ENCODE results near the gene MRPS6. TPM values are rescaled to one million over a fixed set of nuclear protein-coding genes. Genes with fewer than 3 reads are reported as not detected.

The MRPS6 gene
- total RNA-seq, 2 donors from 2014 or later: 122 to 188 TPM

DNA sequence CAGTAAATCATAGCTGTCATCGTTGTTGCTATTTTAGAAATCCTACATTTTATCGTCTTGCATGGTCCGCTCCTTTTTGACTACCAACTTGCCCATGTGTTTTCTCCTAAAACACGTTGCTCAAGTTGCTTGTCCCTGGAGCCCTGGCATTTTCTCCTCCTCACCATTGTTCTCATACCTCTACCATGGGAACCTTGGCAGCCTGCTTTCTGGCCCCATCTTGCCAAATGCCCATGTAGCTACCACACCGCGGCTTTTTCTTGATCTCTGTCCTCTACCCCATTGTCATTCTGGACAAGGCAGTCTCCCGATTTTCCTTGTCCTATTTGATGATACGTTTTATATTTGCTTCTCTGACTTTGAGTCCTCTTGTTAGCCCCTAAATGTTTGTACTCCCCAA, 50.2 kb downstream of the MRPS6 start:
- Mint-ChIP-seq H3K4me3 (no peak overlapping the region), H3K9me3 (peaks cover 4% of the 10 kb centered on the region), H3K27me3 (no peaks in the 10 kb centered on the region), H3K36me3 (peaks cover 11% of the 10 kb centered on the region), H3K4me1 (ENCODE audit: low read depth in 2 of 2) (peaks cover 39 to 44% of the 10 kb centered on the region in 2 donors), H3K27ac (peak overlapping the region in 1 of 2 donors; percentile 74)
- DNase-seq (ENCODE audit: low spot score) (no peak), ATAC-seq (no peak)

DNA sequence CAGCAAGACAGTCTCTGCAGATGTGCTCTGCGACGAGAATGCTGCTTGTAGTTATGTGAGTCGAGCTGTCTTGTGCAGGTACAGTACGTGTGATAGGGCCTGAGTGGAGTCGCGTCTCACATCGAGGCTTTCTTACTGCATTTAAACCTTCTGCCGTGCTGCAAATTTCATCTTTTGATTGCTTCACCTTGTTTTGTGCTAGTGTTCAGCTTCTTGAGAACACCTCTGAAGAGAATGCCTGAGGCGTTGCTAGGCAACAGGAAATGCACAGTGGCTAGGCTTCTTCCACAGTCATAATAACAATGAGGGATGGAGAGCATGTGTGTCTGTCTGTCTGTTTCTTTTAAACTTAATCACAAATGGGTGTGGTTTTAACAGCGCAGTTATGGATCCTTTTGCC, 52.9 kb downstream of the MRPS6 start:
- Mint-ChIP-seq H3K27me3 (no peaks in the 10 kb centered on the region), H3K4me1 (ENCODE audit: low read depth in 2 of 2) (peaks cover 61 to 63% of the 10 kb centered on the region in 2 donors), H3K4me3 (no peak overlapping the region), H3K36me3 (peaks cover 15% of the 10 kb centered on the region), H3K9me3 (peaks cover 4% of the 10 kb centered on the region), H3K27ac (peak overlapping the region in 1 of 2 donors; percentile 42)
- no peak for DNase-seq (ENCODE audit: low spot score)
- no peak for ATAC-seq

DNA sequence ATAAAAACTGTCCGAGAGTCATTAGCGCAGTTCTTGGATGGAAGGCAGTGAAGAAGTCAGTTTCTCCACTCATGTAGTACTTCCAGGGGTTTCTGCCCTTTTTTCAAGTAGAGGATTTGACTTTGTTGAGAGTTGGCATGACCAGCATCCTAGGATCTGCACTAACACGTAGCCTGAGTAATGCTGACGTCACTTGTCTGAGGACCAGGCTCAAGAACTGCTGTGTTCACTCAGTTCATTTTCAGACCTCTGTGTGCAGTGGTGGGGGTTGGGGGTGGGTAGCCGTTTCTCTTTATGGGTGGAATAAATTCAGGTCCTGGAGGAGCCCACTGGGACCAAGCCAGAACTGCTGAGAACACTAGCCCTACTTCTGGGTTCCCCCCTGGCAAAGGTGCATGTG, 53.3 kb downstream of the MRPS6 start:
- DNase-seq (ENCODE audit: low spot score): no peak
- no peak for ATAC-seq
- Mint-ChIP-seq H3K4me1 (ENCODE audit: low read depth in 2 of 2) (peaks cover 62 to 63% of the 10 kb centered on the region in 2 donors), H3K4me3 (no peak overlapping the region), H3K9me3 (peaks cover 4% of the 10 kb centered on the region), H3K27me3 (no peaks in the 10 kb centered on the region), H3K27ac (no peak overlapping the region), H3K36me3 (peaks cover 15% of the 10 kb centered on the region)

DNA sequence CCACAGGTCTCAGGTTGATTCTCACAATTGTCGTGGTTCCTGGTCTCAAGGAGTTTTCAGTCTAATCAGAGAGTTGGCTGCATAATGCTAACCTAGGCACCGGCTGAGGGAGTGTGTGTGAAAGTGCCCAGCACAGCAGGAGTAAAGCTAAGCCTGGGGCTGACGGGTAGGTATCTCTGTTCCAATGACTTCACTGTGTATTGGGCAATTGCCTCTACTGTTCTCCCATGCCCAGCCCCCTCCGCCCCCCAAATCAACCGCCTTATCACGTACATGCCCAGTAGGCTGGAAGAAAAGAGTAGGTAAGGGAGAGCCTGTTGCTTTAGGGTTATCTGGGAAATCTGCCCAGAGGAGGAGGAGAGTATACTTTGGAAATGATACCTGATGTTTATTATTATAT, 54.7 kb downstream of the MRPS6 start:
- peaks cover 72 to 75% of the 10 kb centered on the region in 2 donors for H3K4me1 Mint-ChIP-seq (ENCODE audit: low read depth in 2 of 2)

DNA sequence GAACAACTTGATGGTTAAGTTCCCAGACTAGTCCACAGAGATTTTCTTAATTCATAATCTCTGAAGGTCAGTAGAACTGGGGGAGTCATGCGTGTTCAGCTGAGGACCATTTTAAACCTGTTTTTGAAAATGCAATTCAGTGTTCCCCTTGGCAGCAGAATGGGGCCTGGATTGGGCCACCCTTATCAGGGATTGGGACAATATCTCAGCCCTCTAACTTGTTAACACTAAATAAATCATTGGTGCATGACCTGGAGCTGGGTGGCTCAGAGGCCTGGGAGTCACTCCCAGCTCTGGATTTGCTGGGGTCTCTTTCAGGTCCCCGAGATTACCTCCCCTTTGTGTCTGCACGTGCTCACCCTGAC, 55.3 kb downstream of the MRPS6 start:
- ATAC-seq (peak in 1 of 2 donors; percentile 3), DNase-seq (ENCODE audit: low spot score) (no peak)
- H3K4me3 Mint-ChIP-seq: no peak overlapping the region
- peaks cover 72 to 76% of the 10 kb centered on the region in 2 donors for H3K4me1 Mint-ChIP-seq (ENCODE audit: low read depth in 2 of 2)
- no peaks in the 10 kb centered on the region for H3K27me3 Mint-ChIP-seq
- peaks cover 23% of the 10 kb centered on the region for H3K36me3 Mint-ChIP-seq
- H3K27ac Mint-ChIP-seq: peak overlapping the region in 1 of 2 donors; percentile 84
- peaks cover 4% of the 10 kb centered on the region for H3K9me3 Mint-ChIP-seq

More for the DNA sequence above, 54.7 kb downstream of the MRPS6 start:
- H3K27ac Mint-ChIP-seq: peak overlapping the region in 1 of 2 donors; percentile 18
- H3K4me3 Mint-ChIP-seq: no peak overlapping the region
- no peak for ATAC-seq
- H3K27me3 Mint-ChIP-seq: no peaks in the 10 kb centered on the region
- peaks cover 4% of the 10 kb centered on the region for H3K9me3 Mint-ChIP-seq
- DNase-seq (ENCODE audit: low spot score): no peak
- peaks cover 18% of the 10 kb centered on the region for H3K36me3 Mint-ChIP-seq

DNA sequence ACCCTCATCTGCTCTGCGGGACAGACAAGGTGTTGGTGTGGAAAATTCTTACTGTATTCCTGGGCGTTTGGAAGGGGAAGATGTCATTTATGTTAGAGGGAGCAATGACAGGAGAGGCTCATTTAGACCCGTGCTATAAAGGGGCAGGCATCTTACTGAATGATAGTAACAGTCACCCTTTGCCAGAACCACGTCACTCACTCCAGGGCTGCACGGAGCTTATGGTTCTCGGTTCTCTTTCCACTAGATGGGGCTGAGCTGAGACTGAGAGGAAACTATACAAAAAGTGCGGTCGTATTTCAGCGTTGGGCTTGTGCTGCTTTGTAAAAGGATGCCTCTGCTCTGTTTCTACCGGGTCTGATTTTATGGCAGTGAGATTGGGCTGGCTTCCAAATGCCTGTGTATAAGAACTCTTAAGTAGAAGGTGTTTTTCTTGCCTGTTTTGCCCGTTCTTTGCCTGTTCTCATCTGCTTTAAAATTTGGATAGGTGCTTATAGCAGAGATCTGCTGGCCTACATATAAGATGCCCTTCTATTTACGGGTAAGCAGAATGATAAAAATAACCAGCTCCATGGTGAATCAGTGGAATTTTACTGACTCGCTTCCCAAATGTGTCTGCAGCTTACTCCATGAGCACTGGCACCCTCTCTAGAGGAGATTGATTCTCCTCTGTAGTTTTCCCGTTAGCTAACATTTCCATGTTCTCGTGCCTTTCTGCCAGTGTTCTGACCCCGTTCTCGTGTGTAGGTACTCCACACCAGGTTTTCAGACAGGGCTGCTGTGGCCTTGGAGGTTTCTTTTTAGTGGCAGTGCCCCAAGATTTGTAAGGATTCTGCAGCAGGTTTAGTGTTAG, 55.9 kb downstream of the MRPS6 start:
- Mint-ChIP-seq H3K4me3 (no peak overlapping the region), H3K4me1 (ENCODE audit: low read depth in 2 of 2) (peaks cover 69 to 72% of the 10 kb centered on the region in 2 donors), H3K27ac (peak overlapping the region; percentile 11 to 84), H3K27me3 (no peaks in the 10 kb centered on the region), H3K36me3 (peaks cover 26% of the 10 kb centered on the region), H3K9me3 (peaks cover 4% of the 10 kb centered on the region)
- DNase-seq (ENCODE audit: low spot score) (no peak), ATAC-seq (peak; percentile 79 to 81)

DNA sequence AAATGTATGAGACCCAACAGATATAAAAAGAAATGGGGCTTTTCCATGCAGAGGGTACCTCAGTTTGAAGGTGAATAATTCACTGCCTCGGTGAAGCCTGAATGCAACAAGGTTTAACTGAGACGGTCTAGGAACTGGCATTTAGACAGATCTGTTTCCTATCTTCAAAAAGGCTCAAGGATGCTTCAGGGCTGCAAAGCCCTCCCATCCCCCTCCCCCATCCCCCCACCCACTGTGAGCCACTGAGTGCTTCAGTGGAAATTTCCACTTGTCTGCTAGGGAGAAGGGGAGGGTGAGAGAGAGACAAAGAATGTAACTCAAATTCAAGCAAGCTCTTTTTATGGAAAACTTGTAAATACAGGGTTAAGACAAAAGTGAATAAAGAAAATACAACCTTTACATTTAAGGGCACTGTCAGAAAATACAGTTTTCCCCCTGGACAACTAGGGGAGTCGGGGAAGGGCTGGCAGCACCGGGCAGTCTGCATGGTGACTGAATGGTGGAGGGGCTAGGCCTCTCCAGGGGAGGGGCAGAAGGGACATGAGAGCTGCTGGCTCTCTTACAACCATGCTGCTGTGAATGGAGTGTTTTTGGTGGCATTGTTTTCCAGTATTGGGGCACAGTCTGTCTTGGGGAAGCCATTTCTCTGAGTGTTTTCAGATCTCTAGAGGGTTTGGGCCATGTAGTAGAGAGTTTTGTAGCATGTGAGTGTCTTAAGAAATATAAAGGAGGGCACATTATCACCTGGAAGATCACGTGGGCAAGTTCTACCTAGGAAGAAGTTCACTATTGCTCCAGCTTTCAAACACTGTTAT, 56.7 kb downstream of the MRPS6 start:
- Mint-ChIP-seq H3K4me3 (no peak overlapping the region), H3K4me1 (ENCODE audit: low read depth in 2 of 2) (peaks cover 69 to 70% of the 10 kb centered on the region in 2 donors), H3K36me3 (peaks cover 18% of the 10 kb centered on the region), H3K27me3 (no peaks in the 10 kb centered on the region), H3K9me3 (no peaks in the 10 kb centered on the region), H3K27ac (peak overlapping the region; percentile 11 to 84)
- ATAC-seq (no peak), DNase-seq (ENCODE audit: low spot score) (no peak)

DNA sequence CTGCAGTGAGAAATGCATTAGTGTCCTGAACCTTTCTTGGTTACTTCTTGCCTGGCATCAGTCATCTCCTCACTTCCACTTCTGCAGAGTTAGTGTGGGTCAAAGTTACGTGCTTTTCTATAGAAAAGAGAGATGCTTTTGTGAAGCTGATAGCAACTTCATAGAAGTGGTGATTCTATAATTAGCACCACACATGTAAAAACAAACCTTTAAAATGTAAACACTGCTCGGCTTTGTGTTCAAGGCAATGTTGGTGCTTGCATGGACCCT, 57.3 kb downstream of the MRPS6 start:
- Mint-ChIP-seq H3K27me3 (no peaks in the 10 kb centered on the region), H3K4me3 (no peak overlapping the region), H3K4me1 (ENCODE audit: low read depth in 2 of 2) (peaks cover 69 to 72% of the 10 kb centered on the region in 2 donors), H3K27ac (peak overlapping the region; percentile 11 to 84), H3K9me3 (no peaks in the 10 kb centered on the region), H3K36me3 (peaks cover 15% of the 10 kb centered on the region)
- DNase-seq (ENCODE audit: low spot score): no peak
- no peak for ATAC-seq

DNA sequence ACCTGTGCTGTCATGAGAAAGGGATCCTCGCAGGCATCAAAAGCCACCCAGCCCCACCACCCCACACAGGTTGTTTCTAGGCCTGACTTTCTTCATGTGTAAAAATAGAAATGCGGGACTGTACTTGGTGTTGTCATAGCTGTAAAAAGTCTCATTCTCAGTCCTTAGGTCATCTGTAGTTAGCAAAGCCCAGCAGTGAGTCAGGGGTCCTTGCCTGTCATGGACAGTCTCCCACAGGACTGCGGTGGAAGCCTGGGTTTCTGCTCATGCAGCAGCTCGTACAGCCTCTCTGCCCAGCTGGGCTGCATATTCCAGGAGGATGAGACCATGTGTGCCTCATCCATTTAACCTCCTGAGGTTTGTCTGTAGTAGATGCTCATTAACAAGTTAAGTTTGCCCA, 58.2 kb downstream of the MRPS6 start:
- ATAC-seq (no peak), DNase-seq (ENCODE audit: low spot score) (no peak)
- Mint-ChIP-seq H3K36me3 (peaks cover 15% of the 10 kb centered on the region), H3K9me3 (no peaks in the 10 kb centered on the region), H3K4me1 (ENCODE audit: low read depth in 2 of 2) (peaks cover 61 to 66% of the 10 kb centered on the region in 2 donors), H3K27ac (peak overlapping the region in 1 of 2 donors; percentile 84), H3K4me3 (no peak overlapping the region), H3K27me3 (no peaks in the 10 kb centered on the region)

DNA sequence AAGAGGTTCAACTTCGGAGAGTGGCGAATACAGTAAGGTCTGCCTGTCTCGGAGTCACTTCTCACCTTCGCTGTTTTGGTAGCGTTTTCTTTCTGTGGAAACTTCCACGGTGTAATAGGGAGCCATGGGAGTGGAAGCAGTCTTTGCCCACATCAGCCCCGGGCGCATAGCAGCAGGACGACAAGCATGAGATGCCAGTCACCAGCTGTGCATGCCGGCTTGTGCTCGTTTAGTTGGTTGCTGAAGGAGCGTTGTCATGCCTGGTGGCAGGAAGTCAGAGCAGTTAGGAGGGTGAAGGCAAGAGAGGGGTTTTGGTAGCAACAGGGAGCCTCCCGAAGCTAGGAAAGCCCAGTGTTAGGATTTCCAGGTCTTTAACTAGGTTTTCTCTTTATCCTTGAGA, 58.8 kb downstream of the MRPS6 start:
- H3K4me3 Mint-ChIP-seq: no peak overlapping the region
- H3K9me3 Mint-ChIP-seq: peaks cover 2% of the 10 kb centered on the region
- H3K27me3 Mint-ChIP-seq: no peaks in the 10 kb centered on the region
- peak overlapping the region in 1 of 2 donors; percentile 84 for H3K27ac Mint-ChIP-seq
- no peak for ATAC-seq
- no peak for DNase-seq (ENCODE audit: low spot score)
- H3K36me3 Mint-ChIP-seq: peaks cover 15% of the 10 kb centered on the region
- H3K4me1 Mint-ChIP-seq (ENCODE audit: low read depth in 2 of 2): peaks cover 64 to 66% of the 10 kb centered on the region in 2 donors

DNA sequence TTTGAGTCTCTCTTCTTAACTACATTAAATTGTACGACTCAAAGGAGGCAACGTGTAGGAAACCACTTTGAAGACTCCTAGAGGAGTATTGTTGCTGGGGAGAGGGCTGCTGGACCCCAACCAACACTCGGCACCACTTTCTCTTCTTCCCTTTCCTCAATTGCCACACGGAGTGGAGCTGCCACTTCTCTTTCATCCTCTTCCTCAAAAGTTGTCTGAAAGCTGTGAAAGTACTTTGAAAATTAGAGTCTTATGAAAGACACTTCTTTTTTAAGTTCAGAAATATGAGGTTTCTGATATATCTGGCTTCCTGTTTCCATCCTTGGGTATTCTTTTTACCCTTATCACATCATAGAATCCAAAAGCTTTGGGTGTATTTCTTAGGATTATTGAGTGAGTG, 59.5 kb downstream of the MRPS6 start:
- peaks cover 17% of the 10 kb centered on the region for H3K36me3 Mint-ChIP-seq
- peaks cover 2% of the 10 kb centered on the region for H3K9me3 Mint-ChIP-seq
- peaks cover 59 to 63% of the 10 kb centered on the region in 2 donors for H3K4me1 Mint-ChIP-seq (ENCODE audit: low read depth in 2 of 2)
- no peak for DNase-seq (ENCODE audit: low spot score)
- ATAC-seq: no peak
- H3K4me3 Mint-ChIP-seq: no peak overlapping the region
- peak overlapping the region; percentile 25 to 31 for H3K27ac Mint-ChIP-seq
- no peaks in the 10 kb centered on the region for H3K27me3 Mint-ChIP-seq

DNA sequence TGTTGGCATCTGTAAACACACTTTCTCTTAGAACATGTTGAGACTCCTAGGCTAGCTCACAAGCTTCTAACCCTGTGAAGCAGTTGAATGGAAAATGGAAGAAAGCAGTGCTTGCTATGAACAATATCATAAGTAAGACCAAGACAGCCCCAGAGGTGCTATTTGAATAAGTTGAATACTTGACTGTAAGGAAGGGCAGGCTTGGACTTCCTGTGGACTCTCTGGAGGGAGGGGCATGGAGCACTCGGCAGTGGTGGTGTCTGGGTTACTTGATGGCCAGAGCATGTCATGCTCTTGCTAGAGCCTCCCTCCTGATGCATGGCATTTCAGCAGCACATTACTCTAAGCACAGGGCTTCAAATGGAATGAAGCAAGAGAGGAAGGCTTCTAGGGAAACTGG, 60.0 kb downstream of the MRPS6 start:
- Mint-ChIP-seq H3K4me1 (ENCODE audit: low read depth in 2 of 2) (peaks cover 59 to 64% of the 10 kb centered on the region in 2 donors), H3K27ac (peak overlapping the region; percentile 25 to 31), H3K4me3 (no peak overlapping the region), H3K36me3 (peaks cover 21% of the 10 kb centered on the region), H3K27me3 (no peaks in the 10 kb centered on the region), H3K9me3 (peaks cover 2% of the 10 kb centered on the region)
- ATAC-seq: peak; percentile 51 to 63
- no peak for DNase-seq (ENCODE audit: low spot score)

DNA sequence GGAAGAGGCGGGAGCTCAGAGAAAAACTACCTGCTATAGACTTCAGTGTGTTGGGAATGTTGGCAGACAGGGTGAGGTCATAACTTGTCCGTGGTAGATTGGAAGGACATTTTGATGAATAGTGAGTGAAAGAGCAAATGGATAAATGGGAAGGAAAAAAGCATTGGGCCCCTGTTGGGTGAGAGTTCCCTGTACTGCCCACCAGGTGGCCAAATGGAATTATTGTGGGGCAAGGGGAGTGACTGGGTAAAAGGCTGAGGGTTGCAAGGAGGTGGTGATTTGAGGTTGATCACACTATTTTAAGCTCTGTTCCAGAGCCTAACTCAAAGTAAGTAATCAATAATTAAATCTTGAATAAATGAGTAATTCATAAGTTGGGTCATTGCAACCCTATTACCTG, 60.4 kb downstream of the MRPS6 start:
- ATAC-seq (no peak), DNase-seq (ENCODE audit: low spot score) (no peak)
- peaks cover 2% of the 10 kb centered on the region for H3K9me3 Mint-ChIP-seq
- peaks cover 58 to 61% of the 10 kb centered on the region in 2 donors for H3K4me1 Mint-ChIP-seq (ENCODE audit: low read depth in 2 of 2)
- peak overlapping the region; percentile 25 to 31 for H3K27ac Mint-ChIP-seq
- no peak overlapping the region for H3K4me3 Mint-ChIP-seq
- no peaks in the 10 kb centered on the region for H3K27me3 Mint-ChIP-seq
- peaks cover 21% of the 10 kb centered on the region for H3K36me3 Mint-ChIP-seq

DNA sequence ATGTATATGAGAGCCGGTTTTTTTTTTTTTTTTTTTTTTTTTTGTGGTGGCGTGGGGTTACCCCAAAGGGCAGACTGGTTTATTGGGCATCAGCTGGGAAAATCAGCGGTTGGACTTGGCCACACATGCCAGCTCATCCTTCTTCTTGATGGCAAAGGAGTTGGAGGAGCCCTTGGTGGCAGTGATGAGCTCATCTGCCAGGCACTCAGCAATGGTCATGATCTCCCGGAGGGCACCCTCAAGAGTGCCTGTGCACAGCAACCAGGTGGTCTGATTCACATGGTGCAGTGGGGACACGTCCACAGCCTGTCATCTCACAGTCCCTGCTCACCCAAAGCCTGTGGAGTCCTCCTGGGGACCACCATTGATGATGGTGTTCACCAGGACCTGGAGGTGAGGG, 62.0 kb downstream of the MRPS6 start:
- Mint-ChIP-seq H3K4me1 (ENCODE audit: low read depth in 2 of 2) (peaks cover 50 to 54% of the 10 kb centered on the region in 2 donors), H3K9me3 (peaks cover 2% of the 10 kb centered on the region), H3K4me3 (no peak overlapping the region), H3K27ac (no peak overlapping the region), H3K36me3 (peaks cover 27% of the 10 kb centered on the region), H3K27me3 (no peaks in the 10 kb centered on the region)
- peak in 1 of 2 donors; percentile 15 for ATAC-seq
- DNase-seq (ENCODE audit: low spot score): no peak
